DOHH2 (cell line): ENCODE results near the gene SERINC5.

Source experiments
- H3F3A ChIP-seq: fragments of 200-600 bp; sonication (generic), shearing (Covaris generic); 2 replicates; pipeline ENCODE4 v1.6.0; 2016; ENCODE audit warnings: antibody characterized with exemption, mild to moderate bottlenecking; ENCODE audit not compliant: control insufficient read depth, insufficient read depth
- H3K27ac ChIP-seq: fragments of 200-600 bp; sonication (generic); 2 replicates; pipeline ENCODE4 v1.5.1; 2014; ENCODE audit warnings: low read depth, mild to moderate bottlenecking, low read length, moderate library complexity
- H3K27me3 ChIP-seq: fragments of 200-600 bp; sonication (generic); 2 replicates; pipeline ENCODE4 v1.6.1; 2014; ENCODE audit warnings: mild to moderate bottlenecking, low read length, mixed read lengths; ENCODE audit not compliant: control insufficient read depth
- H3K36me3 ChIP-seq: fragments of 200-600 bp; sonication (generic); 2 replicates; pipeline ENCODE4 v1.6.1; 2014; ENCODE audit warnings: mild to moderate bottlenecking, low read length, moderate library complexity, mixed read lengths; ENCODE audit not compliant: control insufficient read depth
- H3K4me1 ChIP-seq: fragments of 200-600 bp; sonication (generic); 2 replicates; pipeline ENCODE4 v1.6.1; 2014; ENCODE audit warnings: mild to moderate bottlenecking, low read length, mixed read lengths; ENCODE audit not compliant: control insufficient read depth
- H3K4me2 ChIP-seq: fragments of 200-600 bp; sonication (generic); 2 replicates; pipeline ENCODE4 v1.6.0; 2014; ENCODE audit warnings: mild to moderate bottlenecking, low read length, moderate library complexity
- H3K4me3 ChIP-seq: fragments of 200-600 bp; sonication (generic); 2 replicates; pipeline ENCODE4 v1.5.1; 2014; ENCODE audit warnings: mild to moderate bottlenecking, low read length, mixed read lengths
- H3K79me2 ChIP-seq: fragments of 200-600 bp; sonication (generic); 2 replicates; pipeline ENCODE4 v1.6.1; 2014; ENCODE audit warnings: mild to moderate bottlenecking, low read length, mixed read lengths; ENCODE audit not compliant: control insufficient read depth
- H3K9me2 ChIP-seq: fragments of 200-600 bp; sonication (generic); replicated peaks from 2 replicates; pipeline ENCODE4 v1.6.1; 2014; ENCODE audit warnings: mild to moderate bottlenecking, low read length, mixed read lengths; ENCODE audit not compliant: control insufficient read depth
- H3K9me3 ChIP-seq: fragments of 200-600 bp; sonication (generic); 2 replicates; pipeline ENCODE4 v1.6.1; 2014; ENCODE audit warnings: antibody characterized with exemption, low read length, mixed read lengths; ENCODE audit not compliant: control insufficient read depth, insufficient read depth
- H4K20me1 ChIP-seq: fragments of 200-600 bp; sonication (generic); 2 replicates; pipeline ENCODE4 v1.6.0; 2014; ENCODE audit warnings: low read depth, mild to moderate bottlenecking, antibody characterized with exemption, low read length, moderate library complexity; ENCODE audit not compliant: control insufficient read depth, insufficient read depth
- CTCF ChIP-seq: fragments of 200-600 bp; sonication (generic); IDR thresholded peaks from one replicate; pipeline ENCODE4 v1.5.1; 2014; ENCODE audit warnings: antibody characterized with exemption, mild to moderate bottlenecking, low read depth, low read length; ENCODE audit not compliant: poor library complexity, severe bottlenecking
- EZH2phosphoT487 ChIP-seq: fragments of 200-600 bp; sonication (generic); IDR thresholded peaks from 2 replicates; pipeline ENCODE4 v1.6.1; 2017; ENCODE audit warnings: borderline replicate concordance, mild to moderate bottlenecking, antibody characterized with exemption, low read length, moderate library complexity, mixed read lengths

SERINC5 gene

GRCh38 chr5:80249901-80250300, 5.9 kb downstream of the SERINC5 start:
- Histone ChIP-seq H4K20me1 (no peaks in the 10 kb centered on the region), H3K4me1 (peaks cover 3% of the 10 kb centered on the region), H3K27ac (no peak overlapping the region)

GRCh38 chr5:80248378-80248777, 7.5 kb downstream of the SERINC5 start:
- Histone ChIP-seq H3K36me3 (no peaks in the 10 kb centered on the region), H3K27ac (no peak overlapping the region), H3K4me1 (no peaks in the 10 kb centered on the region), H3K9me2 (no peaks in the 10 kb centered on the region), H3K27me3 (peaks cover 5% of the 10 kb centered on the region), H4K20me1 (no peaks in the 10 kb centered on the region), H3K4me3 (no peak overlapping the region), H3K4me2 (no peak overlapping the region), H3K79me2 (no peaks in the 10 kb centered on the region), H3K9me3 (peaks cover under 1% of the 10 kb centered on the region; the same call in 1 of the 2 replicates), H3F3A (no peaks in the 10 kb centered on the region)
- TF ChIP-seq EZH2phosphoT487 (no peak), CTCF (no peak)

More at GRCh38 chr5:80249901-80250300, 5.9 kb downstream of the SERINC5 start:
- Histone ChIP-seq H3K27me3 (peaks cover 16% of the 10 kb centered on the region), H3F3A (no peaks in the 10 kb centered on the region), H3K4me2 (no peak overlapping the region), H3K9me3 (no peaks in the 10 kb centered on the region), H3K9me2 (no peaks in the 10 kb centered on the region), H3K4me3 (no peak overlapping the region), H3K79me2 (no peaks in the 10 kb centered on the region), H3K36me3 (no peaks in the 10 kb centered on the region)
- no peak for TF ChIP-seq EZH2phosphoT487
- TF ChIP-seq CTCF, result no peak

- no peak overlapping the region for H3K27ac ChIP-seq
- H3K4me1 ChIP-seq, result no peaks in the 10 kb centered on the region
- H3K9me3 ChIP-seq, result peaks cover 7% of the 10 kb centered on the region
- H3F3A ChIP-seq, result no peaks in the 10 kb centered on the region
- H3K4me2 ChIP-seq, result no peak overlapping the region
- H3K4me3 ChIP-seq, result no peak overlapping the region
- TF ChIP-seq CTCF, result no peak
- TF ChIP-seq EZH2phosphoT487, result no peak
- H4K20me1 ChIP-seq, result no peaks in the 10 kb centered on the region
- peaks cover 3% of the 10 kb centered on the region for H3K27me3 ChIP-seq
- H3K79me2 ChIP-seq, result no peaks in the 10 kb centered on the region
- no peaks in the 10 kb centered on the region for H3K36me3 ChIP-seq
- no peaks in the 10 kb centered on the region for H3K9me2 ChIP-seq
These were observed 8.7 kb downstream of the SERINC5 start for GRCh38 chr5:80246995-80247729.
